ENCODE results near the gene IL2RG. TPM values are rescaled to one million over a fixed set of nuclear protein-coding genes. Genes with fewer than 3 reads are reported as not detected.

Gene IL2RG
- total RNA-seq, 2 donors from 2014 or later = 0.52 to 8.2 TPM

- H3K4me3 ChIP-seq = no peak overlapping the region
- peaks cover 0 to 2% of the 10 kb centered on the region in 2 donors for H3K36me3 ChIP-seq (replicated peaks in 1 of 2; ENCODE audit: insufficient read depth in 1 of 2, low read depth in 2 of 2)
- no peaks in the 10 kb centered on the region for H3K27me3 ChIP-seq
- H3K4me1 ChIP-seq = peaks cover 16% of the 10 kb centered on the region
- H3K9me3 ChIP-seq = no peaks in the 10 kb centered on the region
- TF ChIP-seq, protein P1, sequence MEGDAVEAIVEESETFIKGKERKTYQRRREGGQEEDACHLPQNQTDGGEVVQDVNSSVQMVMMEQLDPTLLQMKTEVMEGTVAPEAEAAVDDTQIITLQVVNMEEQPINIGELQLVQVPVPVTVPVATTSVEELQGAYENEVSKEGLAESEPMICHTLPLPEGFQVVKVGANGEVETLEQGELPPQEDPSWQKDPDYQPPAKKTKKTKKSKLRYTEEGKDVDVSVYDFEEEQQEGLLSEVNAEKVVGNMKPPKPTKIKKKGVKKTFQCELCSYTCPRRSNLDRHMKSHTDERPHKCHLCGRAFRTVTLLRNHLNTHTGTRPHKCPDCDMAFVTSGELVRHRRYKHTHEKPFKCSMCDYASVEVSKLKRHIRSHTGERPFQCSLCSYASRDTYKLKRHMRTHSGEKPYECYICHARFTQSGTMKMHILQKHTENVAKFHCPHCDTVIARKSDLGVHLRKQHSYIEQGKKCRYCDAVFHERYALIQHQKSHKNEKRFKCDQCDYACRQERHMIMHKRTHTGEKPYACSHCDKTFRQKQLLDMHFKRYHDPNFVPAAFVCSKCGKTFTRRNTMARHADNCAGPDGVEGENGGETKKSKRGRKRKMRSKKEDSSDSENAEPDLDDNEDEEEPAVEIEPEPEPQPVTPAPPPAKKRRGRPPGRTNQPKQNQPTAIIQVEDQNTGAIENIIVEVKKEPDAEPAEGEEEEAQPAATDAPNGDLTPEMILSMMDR (IDR thresholded peaks at IDR 0.05) = no peak
- no peak for TF ChIP-seq POLR2A (IDR thresholded peaks at IDR 0.05)
- ATAC-seq (no peak), DNase-seq (no peak)
- intact Hi-C loops (cut with DNase I) = no loop called here
- no peak overlapping the region for H3K27ac ChIP-seq
- WGBS, 2 donors = 81 to 82% methylated on average over 10 to 11 of the region's 12 CpGs
These were observed 16.9 kb upstream of the IL2RG start for GRCh38 chrX:71128166-71128833.

GRCh38 chrX:71118985-71119535 lies 7.7 kb upstream of the IL2RG start:
- ATAC-seq (peak; percentile 19), DNase-seq (peak in 1 of 4 donors; percentile 13)
- TF ChIP-seq, protein P1 (IDR thresholded peaks at IDR 0.05) = no peak
- TF ChIP-seq POLR2A (IDR thresholded peaks at IDR 0.05) = no peak
- 0 to 2% methylated on average over 7 to 16 of the region's 17 CpGs for WGBS, 2 donors
- Histone ChIP-seq H3K9me3 (no peaks in the 10 kb centered on the region), H3K36me3 (replicated peaks in 1 of 2; ENCODE audit: insufficient read depth in 1 of 2, low read depth in 2 of 2) (peaks cover 0 to 5% of the 10 kb centered on the region in 2 donors), H3K4me1 (peaks cover 14% of the 10 kb centered on the region), H3K4me3 (peak overlapping the region; percentile 27 to 50), H3K27ac (peak overlapping the region; percentile 4 to 83 (median 75)), H3K27me3 (no peaks in the 10 kb centered on the region)
- intact Hi-C loops (cut with DNase I) = no loop called here

- DNase-seq = peak; percentile 77 to 84 (median 80)
- peak within 1 kb of the TSS; percentile 4 to 83 (median 75) for H3K27ac ChIP-seq
- H3K27me3 ChIP-seq = no peaks in the 10 kb centered on the region
- H3K9me3 ChIP-seq = no peaks in the 10 kb centered on the region
- ATAC-seq = peak; percentile 97
- H3K4me3 ChIP-seq = peak within 1 kb of the TSS; percentile 27 to 50
- TF ChIP-seq, protein P1 (IDR thresholded peaks at IDR 0.05) = no peak
- TF ChIP-seq POLR2A (IDR thresholded peaks at IDR 0.05) = peak in 2 of 3 donors; percentile 47 to 56
- H3K4me1 ChIP-seq = peaks cover 14% of the 10 kb centered on the region
- intact Hi-C loops (cut with DNase I) = no loop called here
- 1% methylated on average over 26 to 28 of the region's 56 CpGs for WGBS, 2 donors
- peaks cover 0 to 5% of the 10 kb centered on the region in 2 donors for H3K36me3 ChIP-seq (replicated peaks in 1 of 2; ENCODE audit: insufficient read depth in 1 of 2, low read depth in 2 of 2)
These were observed 6.9 kb upstream of the IL2RG start, which contains the start of gene MED12 for GRCh38 chrX:71118032-71118984. TSS of gene MED12 (plus strand) at chrX:71118596. CDS start at chrX:71118755, 159 bp downstream.

GRCh38 chrX:71117358-71117757 lies 6.0 kb upstream of the IL2RG start:
- Histone ChIP-seq H3K4me3 (no peak overlapping the region), H3K9me3 (no peaks in the 10 kb centered on the region), H3K27me3 (no peaks in the 10 kb centered on the region), H3K27ac (no peak overlapping the region), H3K4me1 (peaks cover 14% of the 10 kb centered on the region), H3K36me3 (replicated peaks in 1 of 2; ENCODE audit: insufficient read depth in 1 of 2, low read depth in 2 of 2) (no peaks in the 10 kb centered on the region)
- intact Hi-C loops (cut with DNase I) = no loop called here
- DNase-seq = no peak
- WGBS, 2 donors = 62 to 64% methylated on average over 10 of the region's 10 CpGs
- TF ChIP-seq POLR2A (IDR thresholded peaks at IDR 0.05) = no peak
- TF ChIP-seq, protein P1 (IDR thresholded peaks at IDR 0.05) = no peak
- no peak for ATAC-seq
